TTC549 (cell line): ENCODE results near the gene PKMYT1.

Source experiments
- FAIRE-seq: peaks from 2 replicates; lab custom pipeline; 2012; peaks lifted over from hg19 to GRCh38; lab: Jason Lieb, UNC

Gene PKMYT1

GRCh38 chr16:2980227-2981176, at the start of gene PKMYT1:
TSS of gene PKMYT1 (minus strand) at chr16:2980446. CDS start at chr16:2979657, 789 bp downstream.
- no peak for FAIRE-seq

GRCh38 chr16:3029491-3030221, 49.4 kb upstream of the PKMYT1 start:
- no peak for FAIRE-seq

- no peak for FAIRE-seq
These were observed 48.6 kb upstream of the PKMYT1 start for GRCh38 chr16:3028716-3029319.

GRCh38 chr16:3027983-3028715, 47.9 kb upstream of the PKMYT1 start:
- no peak for FAIRE-seq

GRCh38 chr16:3027489-3027795, 47.2 kb upstream of the PKMYT1 start:
- FAIRE-seq: no peak

GRCh38 chr16:3026609-3027488, 46.6 kb upstream of the PKMYT1 start:
- no peak for FAIRE-seq

GRCh38 chr16:3026003-3026378, 45.7 kb upstream of the PKMYT1 start:
- FAIRE-seq: no peak

GRCh38 chr16:3025032-3026002, 45.1 kb upstream of the PKMYT1 start:
- no peak for FAIRE-seq

GRCh38 chr16:3023669-3024478, 43.6 kb upstream of the PKMYT1 start, which contains the start of the genes HCFC1R1 and THOC6:
TSS of gene HCFC1R1 (minus strand) at chr16:3023942. CDS start at chr16:3023941, 1 bp downstream.
TSS of gene THOC6 (plus strand) at chr16:3024035. CDS start at chr16:3024327, 292 bp downstream.
- peak; percentile 47 for FAIRE-seq

- FAIRE-seq: no peak
These were observed 43.1 kb upstream of the PKMYT1 start for GRCh38 chr16:3023415-3023668.

- no peak for FAIRE-seq
These were observed 42.6 kb upstream of the PKMYT1 start for GRCh38 chr16:3022684-3023414.

GRCh38 chr16:3022208-3022683, 42.0 kb upstream of the PKMYT1 start:
- FAIRE-seq: no peak

- FAIRE-seq: peak; percentile 74
These were observed 41.4 kb upstream of the PKMYT1 start for GRCh38 chr16:3021449-3022207.

GRCh38 chr16:3020604-3021448, 40.6 kb upstream of the PKMYT1 start:
- no peak for FAIRE-seq

- FAIRE-seq: no peak
These were observed 40.0 kb upstream of the PKMYT1 start, which contains the start of gene TNFRSF12A for GRCh38 chr16:3020247-3020603. TSS of gene TNFRSF12A (plus strand) at chr16:3020368. CDS start at chr16:3020398, 30 bp downstream.

GRCh38 chr16:3019594-3020246, 39.5 kb upstream of the PKMYT1 start:
- no peak for FAIRE-seq
